Loucy (cell line): ENCODE measurements around the gene ZDHHC19.

Experiments used
- CTCF ChIP-seq: fragments of 200-600 bp; sonication (generic); conservative IDR thresholded peaks from 2 replicates; pipeline ENCODE4 v1.5.1; 2014; ENCODE audit warnings: mild to moderate bottlenecking, antibody characterized with exemption, low read length
- EZH2phosphoT487 ChIP-seq: fragments of 200-600 bp; IDR thresholded peaks from 2 replicates; pipeline ENCODE4 v1.6.1; 2018; ENCODE audit warnings: antibody characterized with exemption, mild to moderate bottlenecking, moderate library complexity, borderline replicate concordance

GRCh38 chr3:196149831-196150301, 61.3 kb downstream of the ZDHHC19 start:
- no peak for TF ChIP-seq CTCF
- TF ChIP-seq EZH2phosphoT487 = no peak
